Esophagus squamous epithelium (tissue), 5 donors: ENCODE results near the gene ODF2L. TPM values are rescaled to one million over a fixed set of nuclear protein-coding genes. Genes with fewer than 3 reads are reported as not detected.

ENCODE experiments used
- DNase-seq: peaks from one replicate; lab custom pipeline; 2025; lab: John Stamatoyannopoulos, UW
- H3K27ac ChIP-seq, 4 donors: fragments of 200-600 bp; sonication (generic); one replicate each; pipeline ENCODE4 v1.5.1; 2016 to 2019; ENCODE audit warnings: mild to moderate bottlenecking in 1 of 4
- H3K27me3 ChIP-seq, 4 donors: fragments of 200-600 bp; sonication (generic); 1 replicate in 3 of 4; 2 replicates in 1 of 4; pipeline versions ENCODE4 v1.5.1 to v1.6.0; 2017 to 2021; ENCODE audit warnings: antibody characterized with exemption in 1 of 4
- H3K36me3 ChIP-seq, 3 donors: fragments of 200-600 bp; sonication (generic); one replicate each; pipeline ENCODE4 v1.5.1; 2016 to 2019
- H3K4me1 ChIP-seq, 3 donors: fragments of 200-600 bp; sonication (generic); one replicate each; pipeline ENCODE4 v1.5.1; 2017 to 2019
- H3K4me3 ChIP-seq, 4 donors: fragments of 200-600 bp; sonication (generic); 1 replicate in 3 of 4; 2 replicates in 1 of 4; pipeline ENCODE4 v1.5.1; 2016 to 2019; ENCODE audit warnings: mild to moderate bottlenecking in 2 of 4, moderate library complexity in 1 of 4
- H3K9me3 ChIP-seq, 3 donors: fragments of 200-600 bp; sonication (generic); one replicate each; pipeline ENCODE4 v1.5.1; 2016 to 2019
- CTCF ChIP-seq, 6 experiments: fragments of 450-650 bp in 4 of 6; fragments of 200-600 bp in 2 of 6; sonication (generic) in 2 of 6; IDR thresholded peaks; one replicate each; pipeline ENCODE4 v1.5.1; 2016 to 2019; ENCODE audit warnings: antibody characterized with exemption in 6 of 6, mild to moderate bottlenecking in 4 of 6, moderate library complexity in 4 of 6
- POLR2A ChIP-seq, 4 donors: fragments of 450-650 bp; IDR thresholded peaks; one replicate each; pipeline ENCODE4 v1.6.1; 2017; ENCODE audit warnings: antibody characterized with exemption in 4 of 4, mild to moderate bottlenecking in 4 of 4, moderate library complexity in 3 of 4
- WGBS, 2 donors: methylation state at CpG; one replicate each; pipeline ENCODE4 v1.1.5; 2018; 5-methylcytosine and 5-hydroxymethylcytosine counted together
- intact Hi-C: fragments of 100-400 bp; cut with DNase I; formaldehyde crosslinking; loops from one replicate; pipeline ENCODE4 v1.15.0; 2022
- total RNA-seq, 4 donors: library from RNA; depleted of rRNA; stranded (reverse); fragments of >200 nt; gene quantifications; one replicate each; pipeline ENCODE4 v1.1.0, GENCODE V29; 2016
- donor health status: DM: yes; HTN: yes; CAD: no.

The ODF2L gene
- total RNA-seq, 4 donors from 2014 or later = 20.9 to 37.1 (median 26.2) TPM

GRCh38 chr1:86388777-86389176 lies 7.3 kb downstream of the ODF2L start:
- Histone ChIP-seq H3K9me3 (no peaks in the 10 kb centered on the region), H3K4me1 (peaks cover 0 to 24% (median 4%) of the 10 kb centered on the region in 3 donors), H3K36me3 (no peaks in the 10 kb centered on the region), H3K4me3 (no peak overlapping the region), H3K27ac (peak overlapping the region in 1 of 4 donors; percentile 43), H3K27me3 (no peaks in the 10 kb centered on the region)
- no peak for DNase-seq
- TF ChIP-seq POLR2A (IDR thresholded peaks at IDR 0.05) (no peak), CTCF (IDR thresholded peaks at IDR 0.05) (no peak)
- intact Hi-C loops = loop anchor here (10.0 kb wide), 1 partner anchor 106 kb away; no protein-coding TSS in a partner anchor

- no peak overlapping the region for H3K4me3 ChIP-seq
- intact Hi-C loops = loop anchor here (10.0 kb wide), 1 partner anchor 107 kb away; no protein-coding TSS in a partner anchor
- peaks cover 0 to 17% (median 0%) of the 10 kb centered on the region in 3 donors for H3K4me1 ChIP-seq
- no peak for DNase-seq
- H3K27me3 ChIP-seq = no peaks in the 10 kb centered on the region
- WGBS, 2 donors = 90 to 92% methylated on average over 3 of the region's 3 CpGs
- TF ChIP-seq CTCF (IDR thresholded peaks at IDR 0.05) (no peak), POLR2A (IDR thresholded peaks at IDR 0.05) (no peak)
- H3K9me3 ChIP-seq = no peaks in the 10 kb centered on the region
- no peak overlapping the region for H3K27ac ChIP-seq
- H3K36me3 ChIP-seq = no peaks in the 10 kb centered on the region
These were observed 8.1 kb downstream of the ODF2L start for GRCh38 chr1:86387916-86388627.

- Histone ChIP-seq H3K27ac (peak overlapping the region in 2 of 4 donors; percentile 29 to 42), H3K9me3 (no peaks in the 10 kb centered on the region), H3K4me1 (peaks cover 0 to 7% (median 0%) of the 10 kb centered on the region in 3 donors), H3K36me3 (peaks cover 0 to 8% (median 0%) of the 10 kb centered on the region in 3 donors), H3K27me3 (no peaks in the 10 kb centered on the region), H3K4me3 (peak overlapping the region in 2 of 4 donors; percentile 6 to 31)
- 12 to 68% methylated on average over 1 of the region's 1 CpG for WGBS, 2 donors
- no peak for TF ChIP-seq POLR2A (IDR thresholded peaks at IDR 0.05)
- no peak for TF ChIP-seq CTCF (IDR thresholded peaks at IDR 0.05)
- intact Hi-C loops = loop anchor here (10.0 kb wide), 1 partner anchor 112 kb away; no protein-coding TSS in a partner anchor
- no peak for DNase-seq
These were observed 13.2 kb downstream of the ODF2L start for GRCh38 chr1:86382878-86383277.

GRCh38 chr1:86381223-86381622 lies 14.9 kb downstream of the ODF2L start:
- TF ChIP-seq CTCF (IDR thresholded peaks at IDR 0.05) = no peak
- Histone ChIP-seq H3K4me1 (peaks cover 0 to 7% (median 0%) of the 10 kb centered on the region in 3 donors), H3K27ac (no peak overlapping the region), H3K27me3 (no peaks in the 10 kb centered on the region), H3K36me3 (peaks cover 0 to 21% (median 0%) of the 10 kb centered on the region in 3 donors), H3K4me3 (no peak overlapping the region), H3K9me3 (no peaks in the 10 kb centered on the region)
- no peak for DNase-seq
- WGBS, 2 donors = 79 to 82% methylated on average over 4 of the region's 4 CpGs
- intact Hi-C loops = loop anchor here (10.0 kb wide), 1 partner anchor 114 kb away; no protein-coding TSS in a partner anchor

GRCh38 chr1:86380257-86380861 lies 15.8 kb downstream of the ODF2L start:
- 4 to 8% methylated on average over 4 of the region's 4 CpGs for WGBS, 2 donors
- DNase-seq = no peak
- no peaks in the 10 kb centered on the region for H3K27me3 ChIP-seq
- peak; percentile 53 to 86 (median 76) for TF ChIP-seq CTCF (IDR thresholded peaks at IDR 0.05)
- TF ChIP-seq POLR2A (IDR thresholded peaks at IDR 0.05) = no peak
- H3K27ac ChIP-seq = no peak overlapping the region
- H3K36me3 ChIP-seq = peaks cover 0 to 28% (median 0%) of the 10 kb centered on the region in 3 donors
- intact Hi-C loops = loop anchor here (10.0 kb wide), 1 partner anchor 114 kb away; no protein-coding TSS in a partner anchor
- no peaks in the 10 kb centered on the region for H3K9me3 ChIP-seq
- H3K4me1 ChIP-seq = peaks cover 0 to 7% (median 0%) of the 10 kb centered on the region in 3 donors
- H3K4me3 ChIP-seq = peak overlapping the region in 1 of 4 donors; percentile 16
